PC-9 (cell line): Measurements from ENCODE around the gene TRIM15. TPM values are rescaled to one million over a fixed set of nuclear protein-coding genes. Genes with fewer than 3 reads are reported as not detected.
A peak's percentile ranks its signal among the peaks of the same experiment; 100 is the strongest.

ENCODE experiments used
- BruUV-seq: library from RNA; stranded (reverse); fragments of 400-500 nt; replicated peaks from 2 replicates; lab custom pipeline; 2021; lab: Mats Ljungman, UMichigan
- CTCF ChIA-PET: fragments of 300-600 bp; sonication (Branson Sonifier 250); formaldehyde crosslinking; loops from one replicate; lab custom pipeline; 2022; ENCODE audit warnings: antibody characterized with exemption; lab: Charles Lee
- POLR2A ChIA-PET: fragments of 300-600 bp; sonication (Branson Sonifier 250); formaldehyde crosslinking; loops from one replicate; lab custom pipeline; 2022; ENCODE audit warnings: antibody characterized with exemption; ENCODE audit not compliant: unreplicated experiment; lab: Charles Lee
- DNase-seq, 2 experiments: peaks; one replicate each; pipeline versions ENCODE4 v3.0.0 to v3.0.0-alpha.2; 2015 to 2022; ENCODE audit warnings: mixed read lengths in 1 of 2
- H2AFZ ChIP-seq: fragments of 200-600 bp; sonication (generic); 2 replicates; pipeline ENCODE4 v1.8.1; 2017; ENCODE audit warnings: antibody characterized with exemption
- H3F3A ChIP-seq: fragments of 200-600 bp; sonication (generic); 2 replicates; pipeline ENCODE4 v1.8.1; 2017; ENCODE audit warnings: antibody characterized with exemption, mild to moderate bottlenecking, low read depth; ENCODE audit not compliant: insufficient read depth
- H3K27ac ChIP-seq: fragments of 200-600 bp; sonication (generic); 2 replicates; pipeline ENCODE4 v1.6.1; 2016; ENCODE audit warnings: mixed run types
- H3K27me3 ChIP-seq: fragments of 200-600 bp; sonication (generic); 2 replicates; pipeline ENCODE4 v1.6.1; 2016; ENCODE audit warnings: low read depth, mixed run types; ENCODE audit not compliant: insufficient read depth
- H3K36me3 ChIP-seq: fragments of 200-600 bp; sonication (generic); 2 replicates; pipeline ENCODE4 v1.6.1; 2016; ENCODE audit warnings: low read depth, mixed run types
- H3K4me1 ChIP-seq: fragments of 200-600 bp; sonication (generic); replicated peaks from 2 replicates; pipeline ENCODE4 v1.6.1; 2016; ENCODE audit warnings: mixed run types; ENCODE audit not compliant: insufficient read depth
- H3K4me2 ChIP-seq: fragments of 200-600 bp; sonication (generic); 2 replicates; pipeline ENCODE4 v1.6.1; 2017; ENCODE audit warnings: mixed run types
- H3K4me3 ChIP-seq: fragments of 200-600 bp; sonication (generic); 2 replicates; pipeline ENCODE4 v1.6.1; 2016; ENCODE audit warnings: mixed run types
- H3K79me2 ChIP-seq: fragments of 200-600 bp; sonication (generic); 2 replicates; pipeline ENCODE4 v1.6.1; 2017; ENCODE audit warnings: low read depth, mixed run types
- H3K9me2 ChIP-seq: fragments of 200-600 bp; sonication (generic); 2 replicates; pipeline ENCODE4 v1.8.1; 2017; ENCODE audit warnings: mild to moderate bottlenecking; ENCODE audit not compliant: insufficient read depth
- H3K9me3 ChIP-seq: fragments of 200-600 bp; sonication (generic); 2 replicates; pipeline ENCODE4 v1.8.1; 2016; ENCODE audit warnings: low read depth; ENCODE audit not compliant: insufficient read depth
- H4K20me1 ChIP-seq: fragments of 200-600 bp; sonication (generic); 2 replicates; pipeline ENCODE4 v1.8.1; 2017; ENCODE audit not compliant: insufficient read depth
- EZH2 ChIP-seq: fragments of 200-600 bp; sonication (generic); IDR thresholded peaks from 2 replicates; pipeline ENCODE4 v1.8.0; 2017; ENCODE audit warnings: antibody characterized with exemption, low read depth
- intact Hi-C: fragments of 100-400 bp; cut with micrococcal nuclease; formaldehyde crosslinking; loops from one replicate; pipeline ENCODE4 v1.10.0; 2022; ENCODE audit not compliant: unreplicated experiment
- total RNA-seq: library from RNA; stranded (reverse); gene quantifications from 2 replicates; pipeline ENCODE4 v1.2.3, GENCODE V29; 2021
- TF ChIP-seq, protein P1 (sequence below): fragments of 200-600 bp; sonication (generic); conservative IDR thresholded peaks from 2 replicates; pipeline ENCODE4 v1.6.1; 2017; ENCODE audit warnings: mixed run types, antibody characterized with exemption, mild to moderate bottlenecking, moderate library complexity

Gene TRIM15
- total RNA-seq, 1 experiment from 2014 or later: not detected

DNA sequence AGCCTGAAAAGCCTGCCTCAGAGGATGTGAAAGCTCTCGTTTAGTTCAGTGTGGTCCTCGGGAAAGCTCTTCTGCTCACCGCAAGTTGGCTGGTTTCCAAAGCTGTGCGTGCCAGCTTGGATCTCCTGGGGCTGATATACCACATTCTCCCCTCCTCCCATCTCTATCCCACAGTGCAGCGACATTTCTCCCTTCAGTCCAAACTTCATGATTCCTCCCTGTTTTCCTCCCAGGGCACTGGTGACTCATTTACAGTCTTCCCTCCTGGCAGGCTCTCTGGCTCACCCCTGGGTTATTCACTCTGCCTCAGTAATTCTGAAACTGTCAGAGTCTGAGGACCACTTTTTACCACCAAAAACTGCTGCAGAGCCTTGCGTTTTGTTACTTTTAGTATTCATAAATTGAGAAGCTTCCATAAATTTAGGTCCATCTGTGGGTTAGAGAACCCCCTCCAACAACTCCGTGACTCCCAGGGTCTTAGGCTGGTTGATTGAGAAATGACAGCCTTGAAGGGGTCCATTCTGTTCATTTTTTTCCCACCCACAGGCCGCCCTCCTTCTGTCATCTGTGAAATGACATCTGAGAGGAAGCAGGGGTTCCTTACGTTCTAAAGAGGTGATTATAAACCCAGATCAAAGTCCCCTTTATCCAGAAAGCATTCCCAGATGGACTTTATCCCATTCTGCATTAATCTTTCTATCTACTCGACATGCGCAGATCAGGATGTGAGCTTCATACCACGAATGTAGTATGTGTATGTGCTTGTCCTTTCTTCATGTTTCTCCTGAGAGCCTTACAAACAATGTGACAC, 8.4 kb upstream of the TRIM15 start:
- no peaks in the 10 kb centered on the region for H3K27me3 ChIP-seq
- H3K4me1 ChIP-seq: peaks cover 16% of the 10 kb centered on the region; the same call in 1 of the 2 replicates
- BruUV-seq: no TSS peak
- peak overlapping the region; percentile 15 for H3K4me2 ChIP-seq
- intact Hi-C loops: no loop called here
- H2AFZ ChIP-seq: no peak overlapping the region
- no peaks in the 10 kb centered on the region for H4K20me1 ChIP-seq
- H3K4me3 ChIP-seq: no peak overlapping the region
- H3K9me3 ChIP-seq: no peaks in the 10 kb centered on the region
- peak; percentile 20 to 49 for DNase-seq
- POLR2A ChIA-PET: interaction anchor here (0.6 to 0.7 kb wide), 2 partner anchors 118 to 299 kb away, joined by 3 to 7 read pairs; no protein-coding TSS in a partner anchor
- H3K27ac ChIP-seq: no peak overlapping the region
- TF ChIP-seq, protein P1, sequence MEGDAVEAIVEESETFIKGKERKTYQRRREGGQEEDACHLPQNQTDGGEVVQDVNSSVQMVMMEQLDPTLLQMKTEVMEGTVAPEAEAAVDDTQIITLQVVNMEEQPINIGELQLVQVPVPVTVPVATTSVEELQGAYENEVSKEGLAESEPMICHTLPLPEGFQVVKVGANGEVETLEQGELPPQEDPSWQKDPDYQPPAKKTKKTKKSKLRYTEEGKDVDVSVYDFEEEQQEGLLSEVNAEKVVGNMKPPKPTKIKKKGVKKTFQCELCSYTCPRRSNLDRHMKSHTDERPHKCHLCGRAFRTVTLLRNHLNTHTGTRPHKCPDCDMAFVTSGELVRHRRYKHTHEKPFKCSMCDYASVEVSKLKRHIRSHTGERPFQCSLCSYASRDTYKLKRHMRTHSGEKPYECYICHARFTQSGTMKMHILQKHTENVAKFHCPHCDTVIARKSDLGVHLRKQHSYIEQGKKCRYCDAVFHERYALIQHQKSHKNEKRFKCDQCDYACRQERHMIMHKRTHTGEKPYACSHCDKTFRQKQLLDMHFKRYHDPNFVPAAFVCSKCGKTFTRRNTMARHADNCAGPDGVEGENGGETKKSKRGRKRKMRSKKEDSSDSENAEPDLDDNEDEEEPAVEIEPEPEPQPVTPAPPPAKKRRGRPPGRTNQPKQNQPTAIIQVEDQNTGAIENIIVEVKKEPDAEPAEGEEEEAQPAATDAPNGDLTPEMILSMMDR: no peak
- no peak for TF ChIP-seq EZH2
- no peaks in the 10 kb centered on the region for H3F3A ChIP-seq
- CTCF ChIA-PET: no interaction called here
- no peaks in the 10 kb centered on the region for H3K36me3 ChIP-seq
- H3K9me2 ChIP-seq: no peaks in the 10 kb centered on the region
- no peaks in the 10 kb centered on the region for H3K79me2 ChIP-seq

DNA sequence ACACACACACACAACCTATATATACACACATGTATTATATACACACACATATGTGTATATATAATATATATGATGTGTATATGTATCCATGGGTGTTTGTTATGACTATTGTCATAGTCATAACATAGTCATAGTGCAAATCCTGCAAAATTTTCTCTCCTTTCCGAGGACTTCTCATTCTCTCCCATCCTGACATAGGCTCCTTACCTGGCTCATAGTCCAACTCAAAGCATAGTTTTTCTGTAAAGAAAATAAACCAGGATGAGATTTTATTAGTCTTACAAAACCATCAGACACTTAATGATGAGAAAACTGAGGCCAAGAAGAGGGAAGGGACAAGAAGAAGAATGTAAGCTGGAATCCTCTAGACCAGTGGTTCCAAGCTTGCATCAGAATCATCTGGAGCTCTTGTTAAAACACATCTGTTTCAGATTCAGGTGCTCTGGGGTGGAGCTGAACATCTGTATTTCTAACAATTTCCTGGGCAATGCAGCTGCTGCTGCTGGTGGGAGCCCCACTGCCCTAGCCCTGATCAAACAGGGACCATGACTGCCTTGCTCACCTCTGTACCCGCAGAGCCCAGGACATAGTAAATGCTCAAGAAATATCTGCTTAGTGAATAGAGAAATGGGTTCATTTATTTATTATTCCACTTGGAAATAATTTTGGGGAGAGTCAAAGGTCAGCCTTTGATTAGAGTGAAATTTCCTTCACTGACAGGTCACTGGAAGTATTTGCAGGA, 7.7 kb upstream of the TRIM15 start:
- no TSS peak for BruUV-seq
- H3K4me2 ChIP-seq: no peak overlapping the region

DNA sequence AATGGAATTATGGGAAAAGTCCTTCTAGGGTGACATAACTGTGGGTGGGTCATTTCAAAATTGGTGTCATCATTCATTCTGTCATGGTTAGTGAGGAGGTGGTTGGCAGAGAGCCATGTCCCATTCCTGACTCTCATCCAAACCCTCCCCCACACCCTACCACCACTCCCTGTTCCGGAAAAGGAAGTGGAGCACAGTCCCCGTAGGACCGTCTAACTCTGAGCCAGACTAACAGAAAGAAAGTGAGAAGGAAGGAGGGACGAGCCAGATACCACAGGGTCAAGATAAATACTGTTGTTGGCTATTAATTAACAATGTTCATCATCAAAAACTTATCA, 7.1 kb upstream of the TRIM15 start:
- Histone ChIP-seq H3F3A (no peaks in the 10 kb centered on the region), H3K4me2 (no peak overlapping the region), H3K9me2 (no peaks in the 10 kb centered on the region), H3K36me3 (no peaks in the 10 kb centered on the region), H3K27ac (no peak overlapping the region), H2AFZ (no peak overlapping the region), H3K27me3 (no peaks in the 10 kb centered on the region), H3K4me1 (peaks cover 16% of the 10 kb centered on the region; the same call in 1 of the 2 replicates), H3K4me3 (no peak overlapping the region), H3K79me2 (no peaks in the 10 kb centered on the region), H3K9me3 (no peaks in the 10 kb centered on the region), H4K20me1 (no peaks in the 10 kb centered on the region)
- TF ChIP-seq EZH2: no peak
- TF ChIP-seq, protein P1: no peak
- POLR2A ChIA-PET: no interaction called here
- DNase-seq: peak in 1 of 2 experiments; percentile 5
- intact Hi-C loops: no loop called here
- CTCF ChIA-PET: no interaction called here
- BruUV-seq: no TSS peak

More for the DNA sequence above, 7.7 kb upstream of the TRIM15 start:
- no peak for TF ChIP-seq EZH2
- TF ChIP-seq, protein P1: no peak
- Histone ChIP-seq H3K27me3 (no peaks in the 10 kb centered on the region), H3K27ac (no peak overlapping the region), H3F3A (no peaks in the 10 kb centered on the region), H3K4me1 (peaks cover 16% of the 10 kb centered on the region; the same call in 1 of the 2 replicates), H3K9me3 (no peaks in the 10 kb centered on the region), H3K4me3 (no peak overlapping the region), H3K36me3 (no peaks in the 10 kb centered on the region), H3K9me2 (no peaks in the 10 kb centered on the region), H3K79me2 (no peaks in the 10 kb centered on the region), H2AFZ (no peak overlapping the region), H4K20me1 (no peaks in the 10 kb centered on the region)
- ChIA-PET POLR2A (no interaction called here), CTCF (no interaction called here)
- DNase-seq: no peak
- intact Hi-C loops: no loop called here
